Upper lobe of left lung (tissue), 4 donors: ENCODE results near the gene ADCY7.

Experiments
- CTCF ChIP-seq, 6 experiments: fragments of 450-650 bp in 4 of 6; fragments of 200-600 bp in 2 of 6; sonication (generic) in 2 of 6; IDR thresholded peaks; one replicate each; pipeline ENCODE4 v1.5.1; 2016 to 2019; ENCODE audit warnings: antibody characterized with exemption in 6 of 6
- POLR2A ChIP-seq, 4 donors: fragments of 450-650 bp; IDR thresholded peaks; one replicate each; pipeline ENCODE4 v1.5.1; 2016 to 2017; ENCODE audit warnings: antibody characterized with exemption in 4 of 4, mild to moderate bottlenecking in 2 of 4

- no peak for TF ChIP-seq CTCF (IDR thresholded peaks at IDR 0.05)
- no peak for TF ChIP-seq POLR2A (IDR thresholded peaks at IDR 0.05)
Observed at GRCh38 chr16:50251375-50252081, 14.8 kb upstream of the ADCY7 start.
